HG02870 (cell line): ENCODE measurements around the gene LCMT2.

Source experiments
- ATAC-seq: cut with Tn5 transposase; IDR thresholded peaks from one replicate; pipeline ENCODE4 v1.9.1; 2021; ENCODE audit warnings: mild to moderate bottlenecking, moderate library complexity; ENCODE audit not compliant: unreplicated experiment

LCMT2 gene

DNA sequence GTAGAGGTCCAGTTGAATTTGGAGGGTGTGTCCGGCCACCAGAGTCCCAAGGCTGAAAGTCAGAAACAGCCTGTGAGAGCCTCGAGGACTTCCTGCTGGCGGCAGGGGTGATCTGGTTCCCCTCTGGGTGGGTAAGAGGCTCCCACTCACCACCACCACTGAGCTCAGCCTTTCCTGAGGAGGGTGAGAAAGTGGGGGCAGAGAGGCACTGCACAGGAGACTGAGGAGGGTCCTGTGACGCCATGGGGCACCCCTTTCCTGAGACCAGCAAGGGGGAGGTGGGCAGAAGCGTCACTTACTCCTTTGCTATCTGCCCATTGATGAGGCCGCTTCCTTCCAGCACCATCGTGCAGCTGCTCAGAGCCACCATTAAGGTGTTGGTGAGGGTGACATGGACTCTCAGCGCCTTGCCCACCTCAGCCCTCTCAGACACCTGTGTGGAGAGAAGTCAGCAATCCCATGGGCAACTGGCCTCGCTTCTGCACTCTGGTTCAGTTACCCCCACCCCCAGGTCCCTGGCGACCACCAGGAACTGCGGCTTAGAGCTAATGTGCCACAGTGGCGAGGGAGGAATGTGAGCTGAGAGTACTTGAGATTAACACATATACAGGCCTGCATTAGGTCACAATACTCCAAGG, 53.7 kb downstream of the LCMT2 start:
- no peak for ATAC-seq

DNA sequence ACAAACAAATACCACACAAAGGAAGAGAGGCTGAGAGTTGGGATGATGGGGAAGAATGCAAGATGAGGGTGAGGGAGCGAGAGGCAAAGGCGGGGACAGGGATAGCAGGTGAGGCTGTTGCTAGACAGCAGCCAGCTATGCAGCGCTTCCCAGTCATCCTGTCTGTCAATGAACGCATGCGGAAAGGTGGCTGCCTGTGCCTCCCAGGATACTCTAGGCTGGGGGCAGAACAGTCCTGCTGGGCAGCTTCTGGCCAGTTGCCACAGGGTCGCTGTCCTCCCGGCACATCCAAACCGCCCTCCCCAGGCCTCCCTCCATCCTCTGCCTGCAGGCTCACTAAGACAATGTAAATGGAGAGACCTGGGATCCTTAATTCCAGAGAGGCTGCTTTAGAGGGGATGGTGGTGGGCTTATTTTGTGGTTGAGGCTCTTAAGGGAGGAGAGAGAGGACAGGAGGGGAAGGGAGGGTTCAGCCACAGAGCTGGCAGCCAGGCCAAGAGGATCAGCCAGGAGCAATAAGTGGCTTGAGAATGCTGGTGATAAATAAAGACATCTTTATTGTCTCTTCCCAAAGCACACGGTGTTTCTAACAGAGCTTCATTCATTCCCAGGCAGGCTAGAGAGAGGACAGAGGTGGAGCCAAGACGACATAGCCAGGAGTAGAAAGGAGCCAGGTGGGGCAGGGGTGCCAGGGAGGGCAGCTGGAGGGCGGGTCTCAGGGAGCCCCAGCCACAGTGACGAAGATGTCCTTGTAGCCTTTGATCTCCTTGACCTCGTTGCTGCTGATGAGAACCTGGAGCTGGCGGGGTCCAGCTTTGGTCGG, 54.4 kb downstream of the LCMT2 start:
- no peak for ATAC-seq

DNA sequence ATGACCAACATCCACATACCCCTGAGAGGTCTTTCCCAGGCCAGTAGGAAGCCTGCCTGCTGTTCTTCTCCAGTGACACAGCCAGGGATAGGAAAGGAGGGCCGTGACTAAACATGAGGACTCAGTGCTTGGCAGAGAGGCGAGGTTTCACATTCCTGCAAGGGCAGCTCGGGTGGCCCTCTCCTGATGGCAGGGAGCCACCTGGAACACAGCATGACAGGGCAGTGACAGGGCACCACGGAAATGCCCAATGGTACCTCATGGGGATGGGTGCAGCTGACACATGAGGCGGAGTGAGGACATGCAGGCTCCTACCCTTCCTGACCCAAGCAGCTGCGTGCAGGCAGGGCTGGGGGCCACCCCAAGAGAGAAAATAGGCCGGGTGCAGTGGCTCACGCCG, 56.2 kb downstream of the LCMT2 start:
- ATAC-seq: no peak
